B cell (primary cell): ENCODE results near the gene AQP12B. TPM values are rescaled to one million over a fixed set of nuclear protein-coding genes. Genes with fewer than 3 reads are reported as not detected.

Source experiments
- ATAC-seq: fragments of 200-7000 bp; cut with Tn5 transposase; one replicate; pipeline ENCODE4 v1.10.0; 2021; ENCODE audit warnings: low read depth, mild to moderate bottlenecking, moderate number of reproducible peaks, moderate library complexity
- CTCF ChIA-PET: fragments of 350-600 bp; sonication (Branson Sonifier 250); formaldehyde crosslinking; loops from one replicate; lab custom pipeline; 2021; ENCODE audit warnings: antibody characterized with exemption, inconsistent platforms; lab: Charles Lee
- POLR2A ChIA-PET: fragments of 350-600 bp; sonication (Branson Sonifier 250); formaldehyde crosslinking; loops from one replicate; lab custom pipeline; 2021; ENCODE audit warnings: antibody characterized with exemption; lab: Charles Lee
- DNase-seq: peaks from one replicate; pipeline ENCODE4 v3.0.0; 2013
- H2AFZ ChIP-seq: 2 replicates; pipeline ENCODE4 v1.6.1; 2012; ENCODE audit warnings: mild to moderate bottlenecking, low read depth, low read length; ENCODE audit not compliant: insufficient read depth, poor library complexity, severe bottlenecking
- H3K27ac ChIP-seq, 2 donors: 1 replicate in 1 of 2; 2 replicates in 1 of 2; pipeline ENCODE4 v1.5.1; 2012 to 2013; ENCODE audit warnings: low read length in 2 of 2, mild to moderate bottlenecking in 2 of 2, moderate library complexity in 1 of 2
- H3K27me3 ChIP-seq, 4 experiments: fragments of 200-600 bp in 1 of 4; sonication (generic) in 1 of 4; replicated peaks in 1 of 4; 1 replicate in 2 of 4; 2 replicates in 2 of 4; pipeline versions ENCODE4 v1.6.1 to v1.7.0; 2013 to 2016; ENCODE audit warnings: low read length in 3 of 4, mild to moderate bottlenecking in 2 of 4, mixed read lengths in 1 of 4, moderate library complexity in 1 of 4; ENCODE audit not compliant: insufficient read depth in 4 of 4, control insufficient read depth in 3 of 4; ENCODE audit errors: control extremely low read depth in 1 of 4
- H3K36me3 ChIP-seq, 2 experiments: replicated peaks in 1 of 2; 1 replicate in 1 of 2; 2 replicates in 1 of 2; pipeline versions ENCODE4 v1.6.1 to v1.7.1; 2013; ENCODE audit warnings: low read length in 1 of 2; ENCODE audit not compliant: insufficient read depth in 2 of 2, control insufficient read depth in 1 of 2; ENCODE audit errors: control extremely low read depth in 1 of 2, extremely low read depth in 1 of 2
- H3K4me1 ChIP-seq, 2 donors: fragments of 200-600 bp in 1 of 2; sonication (generic) in 1 of 2; 1 replicate in 1 of 2; 2 replicates in 1 of 2; pipeline versions ENCODE4 v1.5.1 to v1.6.1; 2013 to 2017; ENCODE audit warnings: low read length in 2 of 2; ENCODE audit not compliant: control insufficient read depth in 2 of 2, insufficient read depth in 2 of 2
- H3K4me2 ChIP-seq: replicated peaks from 2 replicates; pipeline ENCODE3; 2012; ENCODE audit warnings: mild to moderate bottlenecking, low read depth, low read length; ENCODE audit not compliant: poor library complexity, severe bottlenecking
- H3K4me3 ChIP-seq, 5 experiments: fragments of 200-600 bp in 1 of 5; sonication (generic) in 1 of 5; 1 replicate in 3 of 5; 2 replicates in 2 of 5; pipeline versions ENCODE4 v1.5.1 to v1.7.0; 2011 to 2016; ENCODE audit warnings: low read length in 4 of 5, mild to moderate bottlenecking in 4 of 5, low read depth in 2 of 5, control low read depth in 1 of 5, moderate library complexity in 1 of 5; ENCODE audit not compliant: insufficient read depth in 1 of 5; ENCODE audit errors: control extremely low read depth in 1 of 5, extremely low read depth in 1 of 5
- H3K79me2 ChIP-seq: fragments of 200-600 bp; sonication (generic); one replicate; pipeline ENCODE4 v1.6.0; 2016; ENCODE audit warnings: low read length; ENCODE audit not compliant: control insufficient read depth, insufficient read depth
- H3K9ac ChIP-seq: fragments of 200-600 bp; sonication (generic); 2 replicates; pipeline ENCODE4 v1.6.1; 2017; ENCODE audit warnings: mild to moderate bottlenecking, low read length, moderate library complexity
- H3K9me3 ChIP-seq, 3 donors: one replicate each; pipeline versions ENCODE4 v1.6.1 to v1.7.1; 2013; ENCODE audit warnings: low read length in 2 of 3; ENCODE audit not compliant: control insufficient read depth in 2 of 3, insufficient read depth in 1 of 3; ENCODE audit errors: control extremely low read depth in 1 of 3
- H4K20me1 ChIP-seq: 2 replicates; pipeline ENCODE4 v1.6.0; 2012; ENCODE audit warnings: mild to moderate bottlenecking, low read length; ENCODE audit not compliant: insufficient read depth, control insufficient read depth, poor library complexity, severe bottlenecking
- H3K27ac Mint-ChIP-seq: one replicate; pipeline ENCODE4 v1.8.0; 2021; ENCODE audit warnings: mixed read lengths
- H3K27me3 Mint-ChIP-seq: one replicate; pipeline ENCODE4 v1.8.0; 2021; ENCODE audit warnings: mixed read lengths
- H3K4me1 Mint-ChIP-seq: one replicate; pipeline ENCODE4 v1.8.0; 2021; ENCODE audit warnings: mixed read lengths
- H3K4me3 Mint-ChIP-seq: one replicate; pipeline ENCODE4 v1.8.0; 2021; ENCODE audit warnings: mixed read lengths
- H3K9me3 Mint-ChIP-seq: one replicate; pipeline ENCODE4 v1.8.0; 2022; ENCODE audit warnings: mixed read lengths; ENCODE audit not compliant: insufficient read depth
- EZH2 ChIP-seq: IDR thresholded peaks from 2 replicates; pipeline ENCODE4 v1.6.1; 2012; ENCODE audit warnings: borderline replicate concordance, low read depth, mild to moderate bottlenecking, moderate library complexity, low read length; ENCODE audit not compliant: insufficient read depth, poor library complexity, severe bottlenecking
- WGBS: methylation state at CpG from one replicate; pipeline ENCODE4 v1.1.5; 2013; ENCODE audit warnings: missing lambda C conversion rate; ENCODE audit not compliant: insufficient coverage; 5-methylcytosine and 5-hydroxymethylcytosine counted together
- intact Hi-C: fragments of 100-400 bp; cut with micrococcal nuclease; formaldehyde crosslinking; loops from one replicate; pipeline ENCODE4 v1.10.0; 2022
- polyA plus RNA-seq: library from polyadenylated mRNA; depleted of rRNA; stranded (reverse); fragments of >200 nt; gene quantifications from 2 replicates; pipeline ENCODE4 v1.2.3, GENCODE V29; 2012
- total RNA-seq, 2 donors: library from RNA; stranded (reverse); fragments of 120-200 nt in 1 of 2; gene quantifications; 1 replicate in 1 of 2; 2 replicates in 1 of 2; pipeline versions ENCODE4 v1.2.3 to v1.2.4, GENCODE V29; 2013 to 2022
- TF ChIP-seq, protein P1 (sequence below): fragments of 200-600 bp; IDR thresholded peaks from one replicate; pipeline ENCODE4 v1.8.0; 2022; ENCODE audit warnings: antibody characterized with exemption, mild to moderate bottlenecking

AQP12B gene
- total and polyA plus RNA-seq, 2 donors (not counting 1 experiment from before 2014, with no cell fraction given), result not detected

DNA sequence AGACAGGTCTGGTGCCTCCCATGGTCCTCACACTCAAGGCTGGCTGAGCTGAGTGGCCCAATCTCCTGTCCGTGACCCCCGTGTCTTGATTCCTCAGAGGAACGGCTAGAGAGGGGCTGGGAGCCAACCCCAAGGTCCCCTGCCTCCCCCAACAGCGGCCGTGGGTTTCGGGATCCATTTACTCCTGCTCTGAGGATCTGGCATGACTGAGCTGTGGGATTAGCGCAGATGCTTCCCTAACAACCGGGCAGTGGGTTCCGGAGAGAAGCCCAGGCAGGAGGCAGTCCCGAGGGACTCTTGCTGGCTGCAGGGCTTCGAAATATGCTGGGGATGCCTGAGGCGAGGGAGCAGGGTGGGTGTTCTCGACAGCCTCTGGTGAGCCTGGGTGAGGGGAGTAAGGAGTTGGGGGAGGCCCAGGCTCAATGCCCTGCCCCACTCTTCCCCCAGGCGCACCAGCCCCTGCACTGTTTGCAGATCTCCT, 38.5 kb downstream of the AQP12B start:
- H3K27ac Mint-ChIP-seq, result no peak overlapping the region
- Histone ChIP-seq H3K27me3 (peaks cover 0 to 23% (median 4%) of the 10 kb centered on the region in 4 experiments), H3K4me1 (no peaks in the 10 kb centered on the region), H3K9me3 (peaks cover 0 to 17% (median 0%) of the 10 kb centered on the region in 3 donors), H3K9ac (no peak overlapping the region), H3K36me3 (no peaks in the 10 kb centered on the region), H3K4me2 (no peak overlapping the region), H4K20me1 (no peaks in the 10 kb centered on the region), H2AFZ (no peak overlapping the region), H3K79me2 (no peaks in the 10 kb centered on the region), H3K27ac (no peak overlapping the region), H3K4me3 (no peak overlapping the region)
- peaks cover 14% of the 10 kb centered on the region for H3K27me3 Mint-ChIP-seq
- WGBS, result 81% methylated on average over 12 of the region's 14 CpGs
- ATAC-seq (no peak), DNase-seq (no peak)
- no peaks in the 10 kb centered on the region for H3K9me3 Mint-ChIP-seq
- ChIA-PET POLR2A (no interaction called here), CTCF (no interaction called here)
- H3K4me1 Mint-ChIP-seq, result no peaks in the 10 kb centered on the region
- no peak overlapping the region for H3K4me3 Mint-ChIP-seq
- TF ChIP-seq EZH2, result no peak
- TF ChIP-seq, protein P1, sequence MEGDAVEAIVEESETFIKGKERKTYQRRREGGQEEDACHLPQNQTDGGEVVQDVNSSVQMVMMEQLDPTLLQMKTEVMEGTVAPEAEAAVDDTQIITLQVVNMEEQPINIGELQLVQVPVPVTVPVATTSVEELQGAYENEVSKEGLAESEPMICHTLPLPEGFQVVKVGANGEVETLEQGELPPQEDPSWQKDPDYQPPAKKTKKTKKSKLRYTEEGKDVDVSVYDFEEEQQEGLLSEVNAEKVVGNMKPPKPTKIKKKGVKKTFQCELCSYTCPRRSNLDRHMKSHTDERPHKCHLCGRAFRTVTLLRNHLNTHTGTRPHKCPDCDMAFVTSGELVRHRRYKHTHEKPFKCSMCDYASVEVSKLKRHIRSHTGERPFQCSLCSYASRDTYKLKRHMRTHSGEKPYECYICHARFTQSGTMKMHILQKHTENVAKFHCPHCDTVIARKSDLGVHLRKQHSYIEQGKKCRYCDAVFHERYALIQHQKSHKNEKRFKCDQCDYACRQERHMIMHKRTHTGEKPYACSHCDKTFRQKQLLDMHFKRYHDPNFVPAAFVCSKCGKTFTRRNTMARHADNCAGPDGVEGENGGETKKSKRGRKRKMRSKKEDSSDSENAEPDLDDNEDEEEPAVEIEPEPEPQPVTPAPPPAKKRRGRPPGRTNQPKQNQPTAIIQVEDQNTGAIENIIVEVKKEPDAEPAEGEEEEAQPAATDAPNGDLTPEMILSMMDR, result no peak
- intact Hi-C loops, result no loop called here

- no peak overlapping the region for H3K27ac ChIP-seq
- no peak overlapping the region for H3K9ac ChIP-seq
- H3K4me3 ChIP-seq, result no peak overlapping the region
- ChIA-PET POLR2A (no interaction called here), CTCF (no interaction called here)
- intact Hi-C loops, result no loop called here
- peaks cover 0 to 20% (median 2%) of the 10 kb centered on the region in 4 experiments for H3K27me3 ChIP-seq
- no peaks in the 10 kb centered on the region for H4K20me1 ChIP-seq
- Mint-ChIP-seq H3K9me3 (no peaks in the 10 kb centered on the region), H3K27ac (no peak overlapping the region), H3K4me3 (no peak overlapping the region), H3K27me3 (peaks cover 12% of the 10 kb centered on the region), H3K4me1 (no peaks in the 10 kb centered on the region)
- H2AFZ ChIP-seq, result no peak overlapping the region
- DNase-seq (no peak), ATAC-seq (no peak)
- H3K9me3 ChIP-seq, result peaks cover 0 to 17% (median 0%) of the 10 kb centered on the region in 3 donors
- TF ChIP-seq, protein P1, result no peak
- no peak for TF ChIP-seq EZH2
- no peaks in the 10 kb centered on the region for H3K79me2 ChIP-seq
- no peaks in the 10 kb centered on the region for H3K36me3 ChIP-seq
- WGBS, result 87% methylated on average over 15 of the region's 15 CpGs
- no peaks in the 10 kb centered on the region for H3K4me1 ChIP-seq
- no peak overlapping the region for H3K4me2 ChIP-seq
Observed at GRCh38 chr2:240643811-240644150, 38.9 kb downstream of the AQP12B start.
